A172 (cell line): ENCODE data around the gene LYRM9. TPM values are rescaled to one million over a fixed set of nuclear protein-coding genes. Genes with fewer than 3 reads are reported as not detected.
"Not testable (repeated sequence)": the region's sequence is repeated elsewhere in the genome, so short reads cannot be mapped to it uniquely, and the experiment has no call there.

Experiments used
- DNase-seq: peaks from one replicate; pipeline ENCODE4 v3.0.0-alpha.2; 2015; ENCODE audit warnings: low spot score
- total RNA-seq: library from RNA; depleted of rRNA; stranded (reverse); fragments of >200 nt; shearing (Covaris generic); gene quantifications from 2 replicates; pipeline ENCODE4 v1.2.3, GENCODE V29; 2014; rRNA removed

Gene LYRM9
- total RNA-seq, 1 experiment from 2014 or later, result 5.2 TPM

DNA sequence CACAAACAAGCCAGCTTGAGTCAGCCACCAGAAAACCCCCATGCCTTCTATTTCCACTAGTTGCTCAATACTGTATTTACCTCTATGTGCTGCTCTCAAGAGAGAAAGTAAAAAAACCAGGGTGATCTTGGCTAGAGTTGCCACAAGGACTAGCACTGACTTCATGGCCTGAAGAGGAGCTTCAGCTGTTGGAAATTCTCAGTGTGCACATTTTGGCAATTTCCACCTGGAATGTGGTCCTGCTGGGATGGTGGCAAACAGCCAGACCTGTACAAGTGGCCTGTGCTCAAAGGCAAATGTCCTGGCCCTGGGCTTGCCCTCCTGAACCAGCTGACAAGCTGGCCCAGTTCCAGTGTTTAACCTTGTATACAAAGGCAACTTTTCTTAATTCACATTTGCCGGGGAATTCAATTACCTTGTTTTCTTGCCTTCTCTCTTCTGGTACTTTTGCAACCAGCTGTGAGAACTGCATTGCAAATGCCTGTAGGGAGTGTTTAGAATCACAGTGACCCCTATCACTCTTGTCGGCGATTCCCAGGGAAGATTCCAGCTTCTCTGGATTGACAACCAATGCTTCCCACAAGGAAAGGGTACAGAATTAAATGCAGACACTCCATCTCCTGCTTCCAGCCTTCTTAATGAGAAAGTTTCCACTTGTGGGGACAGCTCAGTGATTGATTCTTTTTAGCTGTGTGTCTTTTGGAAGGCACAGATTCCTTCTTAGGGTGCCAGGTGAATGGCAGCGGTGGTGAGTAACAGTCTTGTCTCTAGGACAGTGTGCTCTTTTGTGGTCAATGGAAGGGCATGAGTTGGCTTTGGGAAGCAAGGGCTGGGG is 53.4 kb downstream of the LYRM9 start:
- not testable (repeated sequence) for DNase-seq

DNA sequence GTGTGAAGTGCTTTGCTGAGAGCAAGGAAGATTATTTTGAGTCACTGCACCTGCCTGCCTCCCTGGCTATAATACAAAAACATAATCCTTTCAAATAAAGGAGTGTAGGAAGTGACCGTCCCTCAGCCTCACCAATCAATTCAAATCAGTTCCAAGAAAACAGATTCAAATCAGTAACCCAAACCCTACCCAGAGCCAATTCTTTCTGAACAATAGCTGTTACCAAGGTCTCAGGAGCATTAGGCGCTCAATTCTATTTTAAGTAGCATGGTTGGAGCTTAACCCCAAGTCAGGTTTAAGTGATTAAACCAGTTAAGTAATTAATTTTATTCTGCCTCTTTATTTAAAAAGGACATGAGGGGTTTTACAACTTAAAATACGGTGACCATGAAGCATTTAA is 54.6 kb downstream of the LYRM9 start:
- not testable (repeated sequence) for DNase-seq

DNA sequence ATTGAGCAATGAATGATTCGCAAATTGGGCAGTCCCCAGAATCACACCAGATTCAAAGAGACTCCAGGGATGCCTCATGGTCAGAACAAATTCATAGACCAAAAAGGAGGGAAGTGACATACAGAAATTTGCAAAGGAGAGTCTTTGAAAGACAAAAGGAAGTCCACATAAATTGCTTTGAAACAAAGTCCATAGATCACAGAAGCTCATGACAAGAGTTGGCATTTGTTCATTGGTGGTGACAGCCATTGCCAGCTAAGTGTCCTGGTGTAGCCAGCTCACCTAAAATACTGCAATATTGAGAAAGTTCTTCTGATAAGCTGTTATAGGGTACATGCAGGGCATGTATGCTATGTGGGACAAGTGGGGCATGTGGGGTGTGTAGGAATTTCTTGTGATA is 55.4 kb downstream of the LYRM9 start:
- DNase-seq, result not testable (repeated sequence)

DNA sequence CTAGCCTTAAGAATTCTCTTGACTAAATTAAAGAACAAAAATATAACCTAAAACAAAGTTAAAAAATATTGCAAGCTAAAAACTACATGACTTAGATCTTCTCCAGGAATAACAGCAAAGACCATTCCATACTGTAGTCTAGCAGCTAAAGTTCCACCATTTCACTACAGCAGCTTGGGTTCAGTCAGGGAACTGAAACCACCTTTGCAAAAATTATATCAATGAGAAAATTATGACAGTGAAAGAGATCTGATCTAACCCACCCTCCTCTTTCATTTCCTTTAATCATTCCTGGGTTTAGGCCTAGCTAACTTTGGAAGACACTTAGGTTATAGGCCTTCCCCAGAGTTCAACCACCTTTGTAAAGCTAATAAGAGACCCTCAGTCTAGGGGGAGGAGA is 56.5 kb downstream of the LYRM9 start:
- DNase-seq, result no peak

DNA sequence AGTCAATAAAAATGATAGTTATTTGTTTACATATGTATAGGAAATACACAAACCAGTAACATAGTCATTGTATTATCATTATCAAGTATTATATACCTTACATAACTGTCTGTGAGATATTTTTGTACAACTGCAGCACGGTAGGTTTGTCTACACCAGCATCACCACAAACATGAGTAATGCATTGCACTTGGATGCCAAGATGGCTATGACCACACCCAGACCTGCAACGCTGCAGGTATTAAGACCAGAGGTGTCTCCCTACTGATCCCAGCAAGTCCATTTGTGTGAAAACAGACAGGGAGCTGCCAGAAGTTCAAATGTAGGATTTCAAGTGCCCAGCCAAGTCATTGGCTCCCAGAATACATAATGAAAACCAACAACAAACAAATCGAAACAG is 58.6 kb downstream of the LYRM9 start:
- DNase-seq, result no peak

DNA sequence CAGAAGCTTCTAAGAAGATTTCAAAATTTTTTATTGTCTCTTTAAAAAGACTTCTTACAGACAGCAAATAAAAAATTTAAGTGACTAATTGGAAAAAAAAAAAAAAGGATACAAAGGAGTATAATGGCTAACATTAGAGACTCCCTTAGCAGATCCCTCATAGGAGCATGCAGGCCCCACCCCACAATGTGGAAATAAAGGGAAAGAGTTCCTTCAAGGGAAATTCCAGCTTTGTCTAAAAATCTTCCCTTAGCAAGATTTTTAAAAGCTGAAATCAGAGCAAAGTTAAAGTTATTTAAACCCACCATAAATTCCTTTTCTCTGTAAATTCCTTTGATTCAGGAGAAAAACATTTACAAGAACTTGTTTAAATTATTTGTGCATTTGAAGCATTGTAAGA is 60.3 kb downstream of the LYRM9 start:
- no peak for DNase-seq

DNA sequence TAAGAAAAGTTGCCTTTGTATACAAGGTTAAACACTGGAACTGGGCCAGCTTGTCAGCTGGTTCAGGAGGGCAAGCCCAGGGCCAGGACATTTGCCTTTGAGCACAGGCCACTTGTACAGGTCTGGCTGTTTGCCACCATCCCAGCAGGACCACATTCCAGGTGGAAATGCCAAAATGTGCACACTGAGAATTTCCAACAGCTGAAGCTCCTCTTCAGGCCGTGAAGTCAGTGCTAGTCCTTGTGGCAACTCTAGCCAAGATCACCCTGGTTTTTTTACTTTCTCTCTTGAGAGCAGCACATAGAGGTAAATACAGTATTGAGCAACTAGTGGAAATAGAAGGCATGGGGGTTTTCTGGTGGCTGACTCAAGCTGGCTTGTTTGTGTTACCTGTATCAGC is 63.3 kb downstream of the LYRM9 start:
- not testable (repeated sequence) for DNase-seq

DNA sequence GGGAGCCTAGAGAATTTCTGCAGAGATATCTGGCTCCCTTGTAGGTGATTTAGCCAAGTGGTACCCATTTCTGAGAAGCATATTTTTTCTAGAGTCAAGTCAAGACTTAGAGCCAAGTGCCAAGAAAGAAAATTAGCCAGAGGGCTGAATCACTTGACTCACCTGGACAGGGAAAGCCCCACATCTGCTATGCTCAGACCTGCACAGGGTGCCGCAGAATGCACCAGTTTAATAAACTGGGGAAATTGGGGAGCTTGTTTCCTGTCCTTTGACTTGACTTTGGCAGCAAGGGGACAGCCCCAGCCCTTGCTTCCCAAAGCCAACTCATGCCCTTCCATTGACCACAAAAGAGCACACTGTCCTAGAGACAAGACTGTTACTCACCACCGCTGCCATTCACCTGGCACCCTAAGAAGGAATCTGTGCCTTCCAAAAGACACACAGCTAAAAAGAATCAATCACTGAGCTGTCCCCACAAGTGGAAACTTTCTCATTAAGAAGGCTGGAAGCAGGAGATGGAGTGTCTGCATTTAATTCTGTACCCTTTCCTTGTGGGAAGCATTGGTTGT is 63.9 kb downstream of the LYRM9 start:
- not testable (repeated sequence) for DNase-seq

Other genes with a start within 250 kb of the LYRM9 start
- 0.12 TPM in 1 of 2 replicates, not detected in the other for gene NOS2, start 92.8 kb downstream of the LYRM9 start, total RNA-seq
- 18.5 and 19.1 TPM in 2 replicates for gene NLK, start 149.3 kb upstream of the LYRM9 start, total RNA-seq